Tibial nerve (tissue), 4 donors: Measurements from ENCODE around the gene DHRSX.
"Not testable (repeated sequence)": the region's sequence is repeated elsewhere in the genome, so short reads cannot be mapped to it uniquely, and the experiment has no call there.

Experiments used
- CTCF ChIP-seq, 5 experiments: fragments of 200-600 bp in 3 of 5; fragments of 450-650 bp in 2 of 5; sonication (generic) in 3 of 5; IDR thresholded peaks; one replicate each; pipeline ENCODE4 v1.5.1; 2016 to 2019; ENCODE audit warnings: antibody characterized with exemption in 5 of 5, mild to moderate bottlenecking in 3 of 5, moderate library complexity in 2 of 5
- EP300 ChIP-seq, 2 donors: sonication (generic); formaldehyde crosslinking; IDR thresholded peaks; one replicate each; pipeline ENCODE4 v1.6.1; 2017; ENCODE audit warnings: antibody characterized with exemption in 2 of 2, mild to moderate bottlenecking in 1 of 2
- POLR2A ChIP-seq, 2 donors: fragments of 450-650 bp; IDR thresholded peaks; one replicate each; pipeline ENCODE4 v1.6.1; 2017; ENCODE audit warnings: antibody characterized with exemption in 2 of 2, mild to moderate bottlenecking in 2 of 2, moderate library complexity in 2 of 2

DNA sequence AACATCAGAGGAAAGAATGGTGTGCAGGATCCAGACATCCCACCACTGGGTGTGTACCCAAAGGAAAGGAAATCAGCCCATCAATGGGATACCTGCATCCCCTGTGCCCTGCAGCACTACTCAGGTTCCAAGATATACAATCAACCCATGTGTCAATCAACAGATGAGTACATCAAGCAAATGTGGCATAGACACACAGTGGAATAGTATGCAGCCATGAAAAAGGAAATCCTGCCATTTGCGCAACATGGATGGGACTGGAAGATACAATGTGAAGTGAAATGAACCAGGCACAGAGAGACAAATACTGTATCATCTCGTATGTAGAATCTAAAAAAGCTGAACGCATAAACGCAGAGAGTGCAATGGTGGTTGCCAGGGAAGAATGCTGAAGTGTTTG lies 30.9 kb downstream of the DHRSX start:
- TF ChIP-seq POLR2A, CTCF, EP300 (IDR thresholded peaks at IDR 0.05): not testable (repeated sequence)
